ENCODE measurements around the gene SELENON. TPM values are rescaled to one million over a fixed set of nuclear protein-coding genes. Genes with fewer than 3 reads are reported as not detected.

The SELENON gene
- total RNA-seq, 1 experiment from 2014 or later, result 40.6 TPM

GRCh38 chr1:25786887-25787759, 12.9 kb upstream of the SELENON start:
- Mint-ChIP-seq H3K36me3 (ENCODE audit: insufficient read depth, unreplicated experiment) (no peaks in the 10 kb centered on the region), H3K27me3 (ENCODE audit: unreplicated experiment) (peaks cover 40% of the 10 kb centered on the region), H3K9me3 (ENCODE audit: low read depth, unreplicated experiment) (no peaks in the 10 kb centered on the region), H3K27ac (ENCODE audit: unreplicated experiment) (no peak overlapping the region), H3K4me1 (ENCODE audit: low read depth, unreplicated experiment) (no peaks in the 10 kb centered on the region), H3K4me3 (ENCODE audit: low read depth, unreplicated experiment) (no peak overlapping the region)
- intact Hi-C loops (cut with micrococcal nuclease; ENCODE audit: unreplicated experiment), result no loop called here
- no peak for TF ChIP-seq CTCF (IDR thresholded peaks at IDR 0.05; ENCODE audit: unreplicated experiment)
- DNase-seq, result no peak
- BruUV-seq (replicated peaks), result no TSS peak
- CTCF ChIA-PET, result interaction anchor here (0.7 kb wide), 1 partner anchor 163 kb away, joined by 3 read pairs; no protein-coding TSS in a partner anchor

GRCh38 chr1:25787760-25788166, 12.2 kb upstream of the SELENON start:
- Mint-ChIP-seq H3K9me3 (ENCODE audit: low read depth, unreplicated experiment) (no peaks in the 10 kb centered on the region), H3K27me3 (ENCODE audit: unreplicated experiment) (peaks cover 45% of the 10 kb centered on the region), H3K36me3 (ENCODE audit: insufficient read depth, unreplicated experiment) (no peaks in the 10 kb centered on the region), H3K27ac (ENCODE audit: unreplicated experiment) (no peak overlapping the region), H3K4me3 (ENCODE audit: low read depth, unreplicated experiment) (no peak overlapping the region), H3K4me1 (ENCODE audit: low read depth, unreplicated experiment) (no peaks in the 10 kb centered on the region)
- no TSS peak for BruUV-seq (replicated peaks)
- intact Hi-C loops (cut with micrococcal nuclease; ENCODE audit: unreplicated experiment), result no loop called here
- CTCF ChIA-PET, result interaction anchor here (0.7 kb wide), 2 partner anchors 162 to 353 kb away, joined by 3 read pairs; no protein-coding TSS in a partner anchor
- TF ChIP-seq CTCF (IDR thresholded peaks at IDR 0.05; ENCODE audit: unreplicated experiment), result no peak
- no peak for DNase-seq

DNA sequence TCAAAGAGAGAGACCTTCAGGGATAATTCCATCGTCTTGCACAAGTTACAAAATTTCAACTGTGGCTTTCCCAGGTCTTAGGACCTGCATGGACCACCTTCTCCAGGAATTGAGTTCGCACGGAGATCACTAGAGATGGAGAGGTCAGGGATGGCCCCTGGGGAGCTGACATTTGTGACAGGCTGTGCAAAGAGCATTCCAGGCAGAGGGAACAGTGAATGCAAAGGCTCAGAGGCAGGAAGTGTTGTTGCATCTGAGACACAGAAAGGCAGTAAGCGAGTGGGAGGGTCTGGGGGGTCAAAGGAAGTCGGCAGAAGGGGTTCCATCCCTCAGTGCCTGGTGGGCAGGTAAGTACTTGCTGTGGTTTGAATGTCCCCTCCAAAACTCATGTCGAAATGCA, 9.5 kb upstream of the SELENON start:
- Mint-ChIP-seq H3K27me3 (ENCODE audit: unreplicated experiment) (peaks cover 48% of the 10 kb centered on the region), H3K9me3 (ENCODE audit: low read depth, unreplicated experiment) (no peaks in the 10 kb centered on the region), H3K36me3 (ENCODE audit: insufficient read depth, unreplicated experiment) (no peaks in the 10 kb centered on the region), H3K27ac (ENCODE audit: unreplicated experiment) (no peak overlapping the region), H3K4me1 (ENCODE audit: low read depth, unreplicated experiment) (no peaks in the 10 kb centered on the region), H3K4me3 (ENCODE audit: low read depth, unreplicated experiment) (no peak overlapping the region)
- TF ChIP-seq CTCF (IDR thresholded peaks at IDR 0.05; ENCODE audit: unreplicated experiment), result no peak
- CTCF ChIA-PET, result no interaction called here
- intact Hi-C loops (cut with micrococcal nuclease; ENCODE audit: unreplicated experiment), result no loop called here
- no peak for DNase-seq
- no TSS peak for BruUV-seq (replicated peaks)

GRCh38 chr1:25792115-25792514, 7.9 kb upstream of the SELENON start:
- Mint-ChIP-seq H3K4me1 (ENCODE audit: low read depth, unreplicated experiment) (peaks cover 9% of the 10 kb centered on the region), H3K36me3 (ENCODE audit: insufficient read depth, unreplicated experiment) (no peaks in the 10 kb centered on the region), H3K9me3 (ENCODE audit: low read depth, unreplicated experiment) (no peaks in the 10 kb centered on the region), H3K27me3 (ENCODE audit: unreplicated experiment) (peaks cover 64% of the 10 kb centered on the region), H3K27ac (ENCODE audit: unreplicated experiment) (no peak overlapping the region), H3K4me3 (ENCODE audit: low read depth, unreplicated experiment) (no peak overlapping the region)
- CTCF ChIA-PET, result interaction anchor here (1.2 kb wide), 1 partner anchor 17 kb away, joined by 3 read pairs; no protein-coding TSS in a partner anchor
- TF ChIP-seq CTCF (IDR thresholded peaks at IDR 0.05; ENCODE audit: unreplicated experiment), result no peak
- intact Hi-C loops (cut with micrococcal nuclease; ENCODE audit: unreplicated experiment), result no loop called here
- no peak for DNase-seq
- no TSS peak for BruUV-seq (replicated peaks)

All from Calu3 (cell line).